Spleen (tissue), 11 donors: ENCODE results near the gene WDR20. TPM values are rescaled to one million over a fixed set of nuclear protein-coding genes. Genes with fewer than 3 reads are reported as not detected.

ENCODE experiments used
- DNase-seq: peaks from one replicate; pipeline ENCODE4 v3.0.0-alpha.2; 2020
- H3K27ac ChIP-seq, 8 donors: fragments of 200-600 bp; sonication (generic) in 7 of 8; 1 replicate in 4 of 8; 2 replicates in 4 of 8; pipeline versions ENCODE4 v1.5.0 to v1.8.0; 2016 to 2021; ENCODE audit warnings: inconsistent platforms in 4 of 8, mild to moderate bottlenecking in 4 of 8, moderate library complexity in 1 of 8
- H3K27me3 ChIP-seq, 7 donors: fragments of 200-600 bp; sonication (generic) in 6 of 7; replicated peaks in 1 of 7; 1 replicate in 4 of 7; 2 replicates in 3 of 7; pipeline versions ENCODE4 v1.5.0 to v1.8.0; 2016 to 2021; ENCODE audit warnings: inconsistent platforms in 3 of 7, mild to moderate bottlenecking in 1 of 7
- H3K36me3 ChIP-seq, 6 donors: fragments of 200-600 bp; sonication (generic) in 5 of 6; 1 replicate in 4 of 6; 2 replicates in 2 of 6; pipeline versions ENCODE4 v1.5.0 to v1.8.0; 2016 to 2021; ENCODE audit warnings: inconsistent platforms in 2 of 6
- H3K4me1 ChIP-seq, 6 donors: fragments of 200-600 bp; sonication (generic) in 5 of 6; 1 replicate in 3 of 6; 2 replicates in 3 of 6; pipeline versions ENCODE4 v1.5.0 to v1.8.0; 2016 to 2021; ENCODE audit warnings: inconsistent platforms in 3 of 6
- H3K4me3 ChIP-seq, 8 donors: fragments of 200-600 bp; sonication (generic) in 7 of 8; 1 replicate in 4 of 8; 2 replicates in 4 of 8; pipeline versions ENCODE4 v1.5.0 to v1.8.0; 2016 to 2021; ENCODE audit warnings: inconsistent platforms in 4 of 8, mild to moderate bottlenecking in 4 of 8, moderate library complexity in 2 of 8
- H3K9me3 ChIP-seq, 8 donors: fragments of 200-600 bp; sonication (generic) in 7 of 8; 1 replicate in 4 of 8; 2 replicates in 4 of 8; pipeline versions ENCODE4 v1.5.0 to v1.8.0; 2016 to 2021; ENCODE audit warnings: inconsistent platforms in 4 of 8
- CTCF ChIP-seq, 11 experiments: fragments of 200-600 bp in 7 of 11; fragments of 450-650 bp in 4 of 11; sonication (generic) in 4 of 11; IDR thresholded peaks in 8 of 11; conservative IDR thresholded peaks in 3 of 11; 1 replicate in 7 of 11; 2 replicates in 4 of 11; pipeline versions ENCODE4 v1.4.0 to v1.8.0; 2016 to 2021; ENCODE audit warnings: antibody characterized with exemption in 11 of 11, inconsistent platforms in 4 of 11, mild to moderate bottlenecking in 1 of 11
- POLR2A ChIP-seq, 3 donors: fragments of 450-650 bp; IDR thresholded peaks; one replicate each; pipeline ENCODE4 v1.5.1; 2017; ENCODE audit warnings: antibody characterized with exemption in 3 of 3, mild to moderate bottlenecking in 1 of 3
- POLR2AphosphoS5 ChIP-seq, 3 donors: sonication (generic); formaldehyde crosslinking; IDR thresholded peaks; one replicate each; pipeline ENCODE4 v1.5.1; 2017; ENCODE audit warnings: antibody characterized with exemption in 3 of 3
- WGBS, 5 donors: extraction: QIAGEN DNeasy Blood & Tissue Kit in 3 of 5; methylation state at CpG; one replicate each; pipeline versions ENCODE4 v1.1.5 to v1.1.7; 2013 to 2018; 5-methylcytosine and 5-hydroxymethylcytosine counted together
- intact Hi-C: fragments of 100-400 bp; cut with DNase I; formaldehyde crosslinking; loops from one replicate; pipeline ENCODE4 v1.15.0; 2023; ENCODE audit warnings: low total_unique reads
- polyA plus RNA-seq, 3 donors: library from polyadenylated mRNA; stranded (reverse); fragments of 200-250 nt; gene quantifications; one replicate each; pipeline ENCODE4 v1.2.1, GENCODE V29; 2013
- total RNA-seq, 7 donors: library from RNA; depleted of rRNA in 3 of 7; stranded (reverse); fragments of >200 nt in 3 of 7; fragmentation: NEBNext Ultra II Directional in 4 of 7; extraction: Animal tissue kit (Norgen Biotek cat#: 25700) in 4 of 7; gene quantifications; one replicate each; pipeline versions ENCODE4 v1.1.0 to v1.2.1, GENCODE V29; 2016 to 2021
- donor health status: healthy with polysubstance abuse.
- donor health status: DM: no; HTN: no; CAD: no; lungs with moderate emphysema.
- donor health status: DM: no; HTN: no; CAD: no.
- donor health status: Bipolar disorder and iron deficiency.
- donor health status: healthy.
- donor health status: DM: no; HTN: no; CAD: no.
- donor health status: DM: yes; HTN: yes; CAD: no.

WDR20 gene
- total and polyA plus RNA-seq, 10 donors = 8.7 to 40.8 (median 28.2) TPM

- 73 to 84% (median 77%) methylated on average over 7 of the region's 7 CpGs for WGBS, 5 donors
- Histone ChIP-seq H3K27me3 (no peaks in the 10 kb centered on the region), H3K4me3 (no peak overlapping the region), H3K36me3 (no peaks in the 10 kb centered on the region), H3K9me3 (no peaks in the 10 kb centered on the region), H3K27ac (no peak overlapping the region), H3K4me1 (peaks cover 0 to 16% (median 7%) of the 10 kb centered on the region in 6 donors)
- peak; percentile 25 for DNase-seq
- intact Hi-C loops = loop anchor here (10.0 kb wide), 1 partner anchor 221 kb away; the partner anchor contains the start of gene ZNF839
- TF ChIP-seq POLR2AphosphoS5 (IDR thresholded peaks at IDR 0.05) (no peak), CTCF (IDR thresholded peaks at IDR 0.05 in 8 of 11, conservative IDR thresholded peaks at IDR 0.05 in 3 of 11) (no peak), POLR2A (IDR thresholded peaks at IDR 0.05) (no peak)
These were observed 45.6 kb upstream of the WDR20 start for GRCh38 chr14:102094101-102094500.

GRCh38 chr14:102095231-102095870, 44.3 kb upstream of the WDR20 start:
- Histone ChIP-seq H3K36me3 (no peaks in the 10 kb centered on the region), H3K9me3 (no peaks in the 10 kb centered on the region), H3K27ac (no peak overlapping the region), H3K4me3 (no peak overlapping the region), H3K4me1 (peaks cover 0 to 8% (median 6%) of the 10 kb centered on the region in 6 donors), H3K27me3 (no peaks in the 10 kb centered on the region)
- intact Hi-C loops = loop anchor here (10.0 kb wide), 1 partner anchor 219 kb away; the partner anchor contains the start of gene ZNF839
- no peak for TF ChIP-seq CTCF (IDR thresholded peaks at IDR 0.05 in 8 of 11, conservative IDR thresholded peaks at IDR 0.05 in 3 of 11)
- TF ChIP-seq POLR2A (IDR thresholded peaks at IDR 0.05) = no peak
- no peak for TF ChIP-seq POLR2AphosphoS5 (IDR thresholded peaks at IDR 0.05)
- peak; percentile 23 for DNase-seq
- 82 to 90% (median 84%) methylated on average over 6 of the region's 6 CpGs for WGBS, 5 donors

- WGBS, 5 donors = 68 to 77% (median 71%) methylated on average over 8 of the region's 8 CpGs
- H3K27ac ChIP-seq = no peak overlapping the region
- intact Hi-C loops = loop anchor here (10.0 kb wide), 1 partner anchor 219 kb away; the partner anchor contains the start of gene ZNF839
- no peak for TF ChIP-seq CTCF (IDR thresholded peaks at IDR 0.05 in 8 of 11, conservative IDR thresholded peaks at IDR 0.05 in 3 of 11)
- TF ChIP-seq POLR2A (IDR thresholded peaks at IDR 0.05) = no peak
- no peak for TF ChIP-seq POLR2AphosphoS5 (IDR thresholded peaks at IDR 0.05)
- H3K27me3 ChIP-seq = no peaks in the 10 kb centered on the region
- DNase-seq = peak; percentile 42
- no peak overlapping the region for H3K4me3 ChIP-seq
- no peaks in the 10 kb centered on the region for H3K36me3 ChIP-seq
- H3K4me1 ChIP-seq = peaks cover 0 to 8% (median 6%) of the 10 kb centered on the region in 6 donors
- no peaks in the 10 kb centered on the region for H3K9me3 ChIP-seq
These were observed 43.7 kb upstream of the WDR20 start for GRCh38 chr14:102095871-102096568.
